ACC112 (cell line): Measurements from ENCODE around the gene SLC20A1.

Source experiments
- H2AFZ ChIP-seq: fragments of 200-600 bp; sonication (generic); one replicate; pipeline ENCODE4 v1.6.0; 2017; ENCODE audit warnings: antibody characterized with exemption, low read length; ENCODE audit not compliant: unreplicated experiment
- H3K27ac ChIP-seq: fragments of 200-600 bp; sonication (generic); 2 replicates; pipeline ENCODE4 v1.5.1; 2014; ENCODE audit warnings: low read depth, mild to moderate bottlenecking, antibody characterized with exemption, low read length, moderate library complexity
- H3K27me3 ChIP-seq: fragments of 200-600 bp; sonication (generic); 2 replicates; pipeline ENCODE4 v1.6.1; 2014; ENCODE audit warnings: mild to moderate bottlenecking, antibody characterized with exemption, low read length, moderate library complexity, mixed read lengths; ENCODE audit not compliant: insufficient read depth
- H3K36me3 ChIP-seq: fragments of 200-600 bp; sonication (generic); 2 replicates; pipeline ENCODE4 v1.6.1; 2016; ENCODE audit warnings: mild to moderate bottlenecking, antibody characterized with exemption, low read length, moderate library complexity, mixed read lengths; ENCODE audit not compliant: insufficient read depth
- H3K4me1 ChIP-seq: fragments of 200-600 bp; sonication (generic); one replicate; pipeline ENCODE4 v1.6.1; 2016; ENCODE audit warnings: low read length, mixed read lengths; ENCODE audit not compliant: insufficient read depth, unreplicated experiment, control insufficient read depth
- H3K4me3 ChIP-seq: fragments of 200-600 bp; sonication (generic); 2 replicates; pipeline ENCODE4 v1.5.1; 2014; ENCODE audit warnings: mild to moderate bottlenecking, low read depth, low read length
- H3K79me2 ChIP-seq: fragments of 200-600 bp; sonication (generic); one replicate; pipeline ENCODE4 v1.6.0; 2016; ENCODE audit warnings: low read length; ENCODE audit not compliant: control insufficient read depth, unreplicated experiment, insufficient read depth

Gene SLC20A1

DNA sequence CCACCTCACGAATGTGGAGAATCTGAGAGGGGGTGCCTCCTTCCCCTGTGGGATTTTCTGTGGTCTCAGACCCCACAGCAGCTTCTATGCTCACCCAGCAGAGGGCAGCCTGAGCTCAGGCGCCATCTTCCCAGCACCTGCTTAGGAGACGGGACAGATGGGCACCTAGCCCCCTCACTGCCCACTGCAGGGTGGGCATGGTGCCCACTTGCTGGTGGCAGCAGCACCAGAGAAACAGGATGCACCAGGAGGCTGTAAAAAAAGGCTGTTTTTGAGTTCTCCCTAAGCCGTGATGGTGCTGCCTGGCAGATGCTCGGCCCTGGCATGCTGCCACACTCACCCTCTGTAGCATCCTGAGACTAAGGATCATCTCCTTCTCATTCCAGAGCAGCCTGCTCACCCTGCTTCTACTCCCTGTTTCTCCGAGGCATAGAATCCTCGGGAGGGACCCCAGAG is 19.1 kb upstream of the SLC20A1 start:
- Histone ChIP-seq H3K36me3 (no peaks in the 10 kb centered on the region), H3K4me3 (peak overlapping the region; percentile 57), H3K4me1 (peaks cover 81% of the 10 kb centered on the region), H2AFZ (no peak overlapping the region), H3K79me2 (peaks cover 21% of the 10 kb centered on the region), H3K27ac (peak overlapping the region; percentile 90), H3K27me3 (no peaks in the 10 kb centered on the region)

- Histone ChIP-seq H3K79me2 (peaks cover 21% of the 10 kb centered on the region), H3K36me3 (no peaks in the 10 kb centered on the region), H3K4me3 (peak overlapping the region; percentile 57), H3K27me3 (no peaks in the 10 kb centered on the region), H3K27ac (peak overlapping the region; percentile 90), H3K4me1 (peaks cover 81% of the 10 kb centered on the region), H2AFZ (no peak overlapping the region)
These were observed 18.4 kb upstream of the SLC20A1 start for GRCh38 chr2:112627060-112628040.

GRCh38 chr2:112629224-112629623 is 16.5 kb upstream of the SLC20A1 start:
- H3K27me3 ChIP-seq = no peaks in the 10 kb centered on the region
- H3K27ac ChIP-seq = peak overlapping the region; percentile 90
- no peaks in the 10 kb centered on the region for H3K36me3 ChIP-seq
- peaks cover 21% of the 10 kb centered on the region for H3K79me2 ChIP-seq
- H2AFZ ChIP-seq = no peak overlapping the region
- peaks cover 75% of the 10 kb centered on the region for H3K4me1 ChIP-seq
- no peak overlapping the region for H3K4me3 ChIP-seq

DNA sequence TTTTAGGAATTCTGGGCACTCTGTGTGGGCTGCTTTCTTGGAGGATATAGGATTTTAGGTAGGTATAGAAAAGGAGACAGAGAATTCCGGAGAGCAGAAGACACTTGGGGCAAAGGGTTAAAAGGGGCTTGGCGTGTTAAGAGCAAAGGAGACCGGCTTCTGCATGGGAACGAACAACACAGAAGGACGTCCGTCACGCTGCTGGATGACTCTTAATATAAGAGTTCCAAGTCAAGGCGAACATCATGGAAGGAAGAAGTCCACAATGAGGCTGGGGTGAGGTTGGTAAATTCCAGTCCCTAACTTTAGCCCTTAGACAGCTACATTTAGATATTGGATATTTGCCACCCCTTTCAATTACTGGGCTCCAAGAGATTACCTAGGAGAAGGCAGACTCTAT is 15.9 kb upstream of the SLC20A1 start:
- H2AFZ ChIP-seq = no peak overlapping the region
- peaks cover 69% of the 10 kb centered on the region for H3K4me1 ChIP-seq
- no peaks in the 10 kb centered on the region for H3K36me3 ChIP-seq
- H3K4me3 ChIP-seq = no peak overlapping the region
- H3K79me2 ChIP-seq = peaks cover 21% of the 10 kb centered on the region
- no peaks in the 10 kb centered on the region for H3K27me3 ChIP-seq
- H3K27ac ChIP-seq = peak overlapping the region; percentile 90

DNA sequence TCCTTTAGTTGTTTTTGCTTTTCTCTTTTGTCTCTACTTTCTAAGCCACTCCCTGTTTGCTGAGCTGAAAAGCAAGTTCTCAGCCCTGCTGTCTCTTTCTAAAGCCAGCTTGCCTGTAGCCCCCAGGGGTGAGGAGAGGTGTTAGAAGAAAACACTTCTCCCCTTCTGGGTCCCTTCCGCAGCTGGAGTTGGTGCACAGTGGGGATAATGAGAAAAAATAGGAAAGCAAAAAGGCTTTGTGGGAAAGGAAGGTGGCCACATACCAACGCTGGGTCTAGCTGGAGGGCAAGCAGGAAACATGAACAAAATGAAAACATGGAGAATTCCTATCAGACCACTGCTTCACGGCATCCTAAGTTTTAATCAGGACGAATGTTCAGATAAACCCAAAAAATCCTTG is 15.5 kb upstream of the SLC20A1 start:
- Histone ChIP-seq H2AFZ (no peak overlapping the region), H3K4me1 (peaks cover 64% of the 10 kb centered on the region), H3K27ac (peak overlapping the region; percentile 90), H3K79me2 (peaks cover 18% of the 10 kb centered on the region), H3K36me3 (no peaks in the 10 kb centered on the region), H3K27me3 (no peaks in the 10 kb centered on the region), H3K4me3 (no peak overlapping the region)

- no peak overlapping the region for H3K27ac ChIP-seq
- H3K4me3 ChIP-seq = no peak overlapping the region
- H3K36me3 ChIP-seq = no peaks in the 10 kb centered on the region
- H3K4me1 ChIP-seq = peaks cover 34% of the 10 kb centered on the region
- no peaks in the 10 kb centered on the region for H3K27me3 ChIP-seq
- peaks cover 11% of the 10 kb centered on the region for H3K79me2 ChIP-seq
- H2AFZ ChIP-seq = no peak overlapping the region
These were observed 12.0 kb upstream of the SLC20A1 start for GRCh38 chr2:112633708-112634107.

GRCh38 chr2:112634153-112634873 is 11.4 kb upstream of the SLC20A1 start:
- Histone ChIP-seq H3K4me1 (peaks cover 28% of the 10 kb centered on the region), H3K4me3 (no peak overlapping the region), H3K27me3 (no peaks in the 10 kb centered on the region), H2AFZ (no peak overlapping the region), H3K27ac (no peak overlapping the region), H3K36me3 (no peaks in the 10 kb centered on the region), H3K79me2 (peaks cover 8% of the 10 kb centered on the region)

DNA sequence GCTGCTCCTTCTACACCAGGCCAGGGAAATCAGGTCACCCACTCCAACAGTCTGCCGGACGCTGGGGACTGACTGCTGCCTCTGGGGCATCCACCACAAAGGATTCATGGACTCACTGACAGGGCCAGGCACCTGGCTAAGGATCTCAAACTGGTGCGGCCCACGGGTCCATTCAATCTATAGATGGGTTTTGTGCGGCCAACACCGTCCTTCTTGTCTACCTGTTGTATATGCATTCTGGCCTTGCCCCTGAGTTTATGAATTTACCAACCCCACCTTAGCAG is 10.9 kb upstream of the SLC20A1 start:
- no peaks in the 10 kb centered on the region for H3K36me3 ChIP-seq
- no peak overlapping the region for H3K4me3 ChIP-seq
- no peak overlapping the region for H2AFZ ChIP-seq
- peaks cover 25% of the 10 kb centered on the region for H3K4me1 ChIP-seq
- no peaks in the 10 kb centered on the region for H3K27me3 ChIP-seq
- H3K79me2 ChIP-seq = peaks cover 5% of the 10 kb centered on the region
- no peak overlapping the region for H3K27ac ChIP-seq

- H3K4me3 ChIP-seq = no peak overlapping the region
- peaks cover 27% of the 10 kb centered on the region for H3K4me1 ChIP-seq
- H3K79me2 ChIP-seq = no peaks in the 10 kb centered on the region
- H3K27me3 ChIP-seq = no peaks in the 10 kb centered on the region
- no peak overlapping the region for H2AFZ ChIP-seq
- H3K36me3 ChIP-seq = no peaks in the 10 kb centered on the region
- H3K27ac ChIP-seq = no peak overlapping the region
These were observed 9.0 kb upstream of the SLC20A1 start for GRCh38 chr2:112636605-112637288.

DNA sequence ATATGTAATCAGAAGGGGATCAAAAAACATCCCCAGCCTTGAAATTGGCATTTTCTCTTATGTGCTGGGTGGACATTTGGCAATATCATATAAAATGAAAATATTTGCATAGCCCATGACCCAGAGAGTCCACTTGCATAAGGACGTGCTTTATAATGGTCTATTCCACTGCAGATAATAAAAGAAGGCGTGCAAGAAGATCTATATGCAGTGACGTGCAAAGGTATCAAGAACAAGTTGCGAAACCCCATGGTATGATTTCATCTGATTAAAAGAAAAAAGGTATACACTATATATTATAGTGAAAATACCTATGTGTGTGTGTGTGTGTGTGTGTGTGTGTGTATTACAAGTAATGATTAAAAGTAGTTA is 8.5 kb upstream of the SLC20A1 start:
- no peaks in the 10 kb centered on the region for H3K27me3 ChIP-seq
- H3K4me3 ChIP-seq = no peak overlapping the region
- no peaks in the 10 kb centered on the region for H3K36me3 ChIP-seq
- no peaks in the 10 kb centered on the region for H3K79me2 ChIP-seq
- H2AFZ ChIP-seq = no peak overlapping the region
- peaks cover 25% of the 10 kb centered on the region for H3K4me1 ChIP-seq
- no peak overlapping the region for H3K27ac ChIP-seq
